CD4-positive, alpha-beta T cell (primary cell): ENCODE data around the gene RUSF1. TPM values are rescaled to one million over a fixed set of nuclear protein-coding genes. Genes with fewer than 3 reads are reported as not detected.

Source experiments
- ATAC-seq: fragments of 200-7000 bp; cut with Tn5 transposase; one replicate; pipeline ENCODE4 v1.10.0; 2022; ENCODE audit warnings: mild to moderate bottlenecking; ENCODE audit not compliant: poor library complexity
- CTCF ChIA-PET: fragments of 350-600 bp; sonication (Branson Sonifier 250); formaldehyde crosslinking; loops from one replicate; lab custom pipeline; 2021; ENCODE audit warnings: antibody characterized with exemption, inconsistent platforms; lab: Charles Lee
- POLR2A ChIA-PET: fragments of 350-600 bp; sonication (Branson Sonifier 250); formaldehyde crosslinking; loops from one replicate; lab custom pipeline; 2021; ENCODE audit warnings: antibody characterized with exemption, inconsistent platforms; lab: Charles Lee
- DNase-seq, 14 experiments: peaks; one replicate each; pipeline ENCODE4 v3.0.0-alpha.2; 2013 to 2020; ENCODE audit warnings: mixed read lengths in 2 of 14
- H3K27ac ChIP-seq, 2 donors: one replicate each; pipeline versions ENCODE4 v1.5.1 to v1.7.0; 2013; ENCODE audit warnings: low read length in 2 of 2, low read depth in 1 of 2, mild to moderate bottlenecking in 1 of 2
- H3K27me3 ChIP-seq, 2 experiments: 1 replicate in 1 of 2; 2 replicates in 1 of 2; pipeline versions ENCODE4 v1.6.1 to v1.7.0; 2013; ENCODE audit warnings: low read length in 2 of 2, control low read depth in 1 of 2, mild to moderate bottlenecking in 1 of 2, moderate library complexity in 1 of 2; ENCODE audit not compliant: insufficient read depth in 2 of 2, control insufficient read depth in 1 of 2
- H3K36me3 ChIP-seq: one replicate; pipeline ENCODE4 v1.6.1; 2013; ENCODE audit warnings: low read length, control low read depth; ENCODE audit not compliant: insufficient read depth
- H3K4me1 ChIP-seq: one replicate; pipeline ENCODE4 v1.6.1; 2013; ENCODE audit warnings: low read length, control low read depth; ENCODE audit not compliant: insufficient read depth
- H3K4me3 ChIP-seq: one replicate; pipeline ENCODE4 v1.5.1; 2013; ENCODE audit warnings: mild to moderate bottlenecking, low read length, moderate library complexity
- H3K9me3 ChIP-seq, 2 experiments: 1 replicate in 1 of 2; 2 replicates in 1 of 2; pipeline versions ENCODE4 v1.6.1 to v1.7.0; 2013; ENCODE audit warnings: low read length in 2 of 2, mild to moderate bottlenecking in 2 of 2, control low read depth in 1 of 2, moderate library complexity in 1 of 2; ENCODE audit not compliant: control insufficient read depth in 1 of 2, insufficient read depth in 1 of 2
- H3K27ac Mint-ChIP-seq: one replicate; pipeline ENCODE4 v1.8.0; 2020; ENCODE audit warnings: mixed read lengths
- H3K27me3 Mint-ChIP-seq: one replicate; pipeline ENCODE4 v1.8.0; 2021; ENCODE audit warnings: mixed read lengths
- H3K36me3 Mint-ChIP-seq: one replicate; pipeline ENCODE4 v1.8.0; 2021; ENCODE audit warnings: low read depth, mixed read lengths
- H3K4me1 Mint-ChIP-seq: one replicate; pipeline ENCODE4 v1.8.0; 2021; ENCODE audit warnings: low read depth, mixed read lengths
- H3K4me3 Mint-ChIP-seq: one replicate; pipeline ENCODE4 v1.8.0; 2020; ENCODE audit warnings: mild to moderate bottlenecking, mixed read lengths
- H3K9me3 Mint-ChIP-seq: one replicate; pipeline ENCODE4 v1.8.0; 2020; ENCODE audit warnings: mixed read lengths
- CTCF ChIP-seq: fragments of 200-600 bp; IDR thresholded peaks from one replicate; pipeline ENCODE4 v1.8.0; 2022; ENCODE audit warnings: antibody characterized with exemption, mild to moderate bottlenecking
- intact Hi-C, 2 experiments: fragments of 100-400 bp; cut with DNase I in 1 of 2; cut with micrococcal nuclease in 1 of 2; formaldehyde crosslinking; loops; one replicate each; pipeline versions ENCODE4 v1.15.1 to v1.9.0; 2023 to 2025; cut with DNase I, micrococcal nuclease
- total RNA-seq, 174 experiments: library from RNA in 2 of 174; stranded (reverse) in 2 of 174; gene quantifications; one replicate each; pipeline ENCODE4 v1.2.3 and lab custom pipeline; 2021 to 2026

The RUSF1 gene
- total RNA-seq, 2 experiments from 2014 or later, result 69.2 to 73.2 TPM

- Mint-ChIP-seq H3K27ac (no peak overlapping the region), H3K36me3 (no peaks in the 10 kb centered on the region), H3K4me1 (peaks cover 25% of the 10 kb centered on the region), H3K9me3 (no peaks in the 10 kb centered on the region), H3K27me3 (peaks cover 13% of the 10 kb centered on the region), H3K4me3 (peak overlapping the region; percentile 76)
- ChIA-PET POLR2A (no interaction called here), CTCF (no interaction called here)
- no peaks in the 10 kb centered on the region for H3K36me3 ChIP-seq
- DNase-seq (peak in 5 of 14 experiments; percentile 38 to 72 (median 51)), ATAC-seq (peak; percentile 23)
- peaks cover 0 to 6% of the 10 kb centered on the region in 2 experiments for H3K9me3 ChIP-seq
- no peak overlapping the region for H3K27ac ChIP-seq
- intact Hi-C loops, result loop anchor here in 1 of 2 experiments (5.0 kb wide), 1 partner anchor 385 kb away; no protein-coding TSS in a partner anchor
- H3K27me3 ChIP-seq, result peaks cover 10 to 24% of the 10 kb centered on the region in 2 experiments
- no peak overlapping the region for H3K4me3 ChIP-seq
- peaks cover 51% of the 10 kb centered on the region for H3K4me1 ChIP-seq
- no peak for TF ChIP-seq CTCF
Observed at GRCh38 chr16:31472709-31473203, 35.4 kb downstream of the RUSF1 start.

- peaks cover 51% of the 10 kb centered on the region for H3K4me1 ChIP-seq
- no peak within 1 kb of the TSS for H3K27ac ChIP-seq
- ChIA-PET POLR2A (interaction anchor here (1.6 kb wide), 1 partner anchor 12 kb away, joined by 7 read pairs; no protein-coding TSS in a partner anchor), CTCF (no interaction called here)
- TF ChIP-seq CTCF, result no peak
- H3K27me3 ChIP-seq, result peaks cover 10 to 24% of the 10 kb centered on the region in 2 experiments
- intact Hi-C loops, result loop anchor here in 1 of 2 experiments (5.0 kb wide), 1 partner anchor 385 kb away; no protein-coding TSS in a partner anchor
- Mint-ChIP-seq H3K4me1 (peaks cover 22% of the 10 kb centered on the region), H3K4me3 (peak within 1 kb of the TSS; percentile 76), H3K27ac (no peak within 1 kb of the TSS), H3K36me3 (peaks cover 4% of the 10 kb centered on the region), H3K27me3 (peaks cover 13% of the 10 kb centered on the region), H3K9me3 (no peaks in the 10 kb centered on the region)
- peaks cover under 1% of the 10 kb centered on the region for H3K36me3 ChIP-seq
- peak within 1 kb of the TSS; percentile 29 for H3K4me3 ChIP-seq
- H3K9me3 ChIP-seq, result peaks cover 0 to 6% of the 10 kb centered on the region in 2 experiments
- ATAC-seq (no peak), DNase-seq (peak in 1 of 14 experiments; percentile 20)
Observed at GRCh38 chr16:31471875-31472708, 36.1 kb downstream of the RUSF1 start, which contains the start of gene TGFB1I1. Gene TGFB1I1, plus strand, starts transcription at chr16:31472152. Its CDS starts 37 bp downstream, at chr16:31472189.

- Histone ChIP-seq H3K9me3 (peaks cover 0 to 6% of the 10 kb centered on the region in 2 experiments), H3K4me1 (peaks cover 52% of the 10 kb centered on the region), H3K36me3 (peaks cover 5% of the 10 kb centered on the region), H3K4me3 (no peak overlapping the region), H3K27ac (no peak overlapping the region), H3K27me3 (peaks cover 10 to 24% of the 10 kb centered on the region in 2 experiments)
- peaks cover 10% of the 10 kb centered on the region for H3K36me3 Mint-ChIP-seq
- peaks cover 13% of the 10 kb centered on the region for H3K27me3 Mint-ChIP-seq
- no peaks in the 10 kb centered on the region for H3K9me3 Mint-ChIP-seq
- POLR2A ChIA-PET, result interaction anchor here (1.6 kb wide), 1 partner anchor 11 kb away, joined by 7 read pairs; no protein-coding TSS in a partner anchor
- CTCF ChIA-PET, result no interaction called here
- H3K27ac Mint-ChIP-seq, result no peak overlapping the region
- no peak for TF ChIP-seq CTCF
- peaks cover 17% of the 10 kb centered on the region for H3K4me1 Mint-ChIP-seq
- no peak for ATAC-seq
- DNase-seq, result peak in 1 of 14 experiments; percentile 14
- H3K4me3 Mint-ChIP-seq, result no peak overlapping the region
- intact Hi-C loops, result loop anchor here in 1 of 2 experiments (5.0 kb wide), 1 partner anchor 386 kb away; no protein-coding TSS in a partner anchor
Observed at GRCh38 chr16:31471241-31471874, 36.8 kb downstream of the RUSF1 start.
